Cardiac fibroblast (primary cell): ENCODE measurements around the gene PPIL4.

Experiments
- DNase-seq, 2 donors: peaks; one replicate each; pipeline versions ENCODE4 v3.0.0 to v3.0.0-alpha.2; 2010; ENCODE audit warnings: low read depth in 2 of 2
- H3K4me3 ChIP-seq, 2 donors: replicated peaks in 1 of 2; 1 replicate in 1 of 2; 2 replicates in 1 of 2; pipeline ENCODE4 v1.5.1; 2011; ENCODE audit warnings: low read depth in 2 of 2, low read length in 2 of 2, mild to moderate bottlenecking in 2 of 2, moderate library complexity in 1 of 2
- CTCF ChIP-seq: IDR thresholded peaks from one replicate; pipeline ENCODE4 v1.5.1; 2011; ENCODE audit warnings: low read depth, mild to moderate bottlenecking, low read length, inconsistent platforms

PPIL4 gene

GRCh38 chr6:149458806-149459205 is 87.0 kb downstream of the PPIL4 start:
- no peak for TF ChIP-seq CTCF
- H3K4me3 ChIP-seq = no peak overlapping the region
- DNase-seq = no peak

- no peak for DNase-seq
- H3K4me3 ChIP-seq = no peak overlapping the region
- no peak for TF ChIP-seq CTCF
Observed at GRCh38 chr6:149458196-149458595, 87.6 kb downstream of the PPIL4 start.

- peak in 1 of 2 donors; percentile 42 for DNase-seq
- H3K4me3 ChIP-seq = no peak overlapping the region
- TF ChIP-seq CTCF = no peak
Observed at GRCh38 chr6:149457316-149457884, 88.4 kb downstream of the PPIL4 start.

GRCh38 chr6:149456311-149457021 is 89.4 kb downstream of the PPIL4 start:
- H3K4me3 ChIP-seq = no peak overlapping the region
- TF ChIP-seq CTCF = no peak
- no peak for DNase-seq

GRCh38 chr6:149455031-149455732 is 90.7 kb downstream of the PPIL4 start:
- TF ChIP-seq CTCF = no peak
- H3K4me3 ChIP-seq = no peak overlapping the region
- no peak for DNase-seq
